Osteocyte (in vitro differentiated cells): Measurements from ENCODE around the gene FAM217B. TPM values are rescaled to one million over a fixed set of nuclear protein-coding genes. Genes with fewer than 3 reads are reported as not detected.

Experiments
- DNase-seq: peaks from one replicate; pipeline ENCODE4 v3.0.0; 2021; ENCODE audit warnings: mixed read lengths; ENCODE audit not compliant: unreplicated experiment; ENCODE audit errors: extremely low spot score
- H3K27ac Mint-ChIP-seq: one replicate; pipeline ENCODE4 v1.8.0; 2021; ENCODE audit warnings: mild to moderate bottlenecking, mixed read lengths; ENCODE audit not compliant: unreplicated experiment
- H3K27me3 Mint-ChIP-seq: one replicate; pipeline ENCODE4 v1.8.0; 2021; ENCODE audit warnings: mixed read lengths; ENCODE audit not compliant: unreplicated experiment
- H3K36me3 Mint-ChIP-seq: one replicate; pipeline ENCODE4 v1.8.0; 2021; ENCODE audit warnings: mixed read lengths; ENCODE audit not compliant: unreplicated experiment
- H3K4me1 Mint-ChIP-seq: one replicate; pipeline ENCODE4 v1.8.0; 2021; ENCODE audit warnings: mixed read lengths; ENCODE audit not compliant: unreplicated experiment
- H3K4me3 Mint-ChIP-seq: one replicate; pipeline ENCODE4 v1.8.0; 2021; ENCODE audit warnings: mild to moderate bottlenecking, moderate library complexity, mixed read lengths; ENCODE audit not compliant: unreplicated experiment
- H3K9me3 Mint-ChIP-seq: one replicate; pipeline ENCODE4 v1.8.0; 2021; ENCODE audit warnings: mixed read lengths; ENCODE audit not compliant: unreplicated experiment
- total RNA-seq: library from RNA; stranded (reverse); gene quantifications from 2 replicates; pipeline ENCODE4 v1.2.1, GENCODE V29; 2021
- TF ChIP-seq, protein P1 (sequence below): fragments of 200-600 bp; sonication (generic); IDR thresholded peaks from 2 replicates; pipeline ENCODE4 v1.5.0; 2021; ENCODE audit warnings: antibody characterized with exemption, mild to moderate bottlenecking, moderate library complexity

The FAM217B gene
- total RNA-seq, 1 donor from 2014 or later = 17.7 TPM

DNA sequence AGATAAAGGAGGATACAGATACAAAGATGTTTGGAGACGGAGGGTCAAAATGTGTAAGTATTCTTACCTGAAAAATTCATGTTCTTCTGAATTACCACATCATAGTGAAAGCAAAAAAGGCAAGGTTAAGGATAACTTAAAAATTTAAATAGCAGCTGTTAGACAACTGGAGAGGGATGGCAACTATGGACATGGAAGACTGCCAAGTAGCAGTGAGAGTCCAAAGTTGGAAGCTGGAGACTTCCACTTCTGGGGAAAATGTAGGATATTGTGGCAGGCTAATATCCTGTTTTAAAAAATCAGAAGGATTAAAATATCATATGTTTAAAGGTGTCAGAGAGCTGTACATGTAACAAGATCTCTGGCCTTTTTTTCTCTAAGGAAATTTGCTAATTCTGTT lies 36.6 kb upstream of the FAM217B start:
- no peak for DNase-seq
- Mint-ChIP-seq H3K27me3 (peaks cover 2% of the 10 kb centered on the region), H3K4me3 (no peak overlapping the region), H3K4me1 (no peaks in the 10 kb centered on the region), H3K36me3 (no peaks in the 10 kb centered on the region), H3K9me3 (no peaks in the 10 kb centered on the region), H3K27ac (no peak overlapping the region)
- TF ChIP-seq, protein P1, sequence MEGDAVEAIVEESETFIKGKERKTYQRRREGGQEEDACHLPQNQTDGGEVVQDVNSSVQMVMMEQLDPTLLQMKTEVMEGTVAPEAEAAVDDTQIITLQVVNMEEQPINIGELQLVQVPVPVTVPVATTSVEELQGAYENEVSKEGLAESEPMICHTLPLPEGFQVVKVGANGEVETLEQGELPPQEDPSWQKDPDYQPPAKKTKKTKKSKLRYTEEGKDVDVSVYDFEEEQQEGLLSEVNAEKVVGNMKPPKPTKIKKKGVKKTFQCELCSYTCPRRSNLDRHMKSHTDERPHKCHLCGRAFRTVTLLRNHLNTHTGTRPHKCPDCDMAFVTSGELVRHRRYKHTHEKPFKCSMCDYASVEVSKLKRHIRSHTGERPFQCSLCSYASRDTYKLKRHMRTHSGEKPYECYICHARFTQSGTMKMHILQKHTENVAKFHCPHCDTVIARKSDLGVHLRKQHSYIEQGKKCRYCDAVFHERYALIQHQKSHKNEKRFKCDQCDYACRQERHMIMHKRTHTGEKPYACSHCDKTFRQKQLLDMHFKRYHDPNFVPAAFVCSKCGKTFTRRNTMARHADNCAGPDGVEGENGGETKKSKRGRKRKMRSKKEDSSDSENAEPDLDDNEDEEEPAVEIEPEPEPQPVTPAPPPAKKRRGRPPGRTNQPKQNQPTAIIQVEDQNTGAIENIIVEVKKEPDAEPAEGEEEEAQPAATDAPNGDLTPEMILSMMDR = no peak

DNA sequence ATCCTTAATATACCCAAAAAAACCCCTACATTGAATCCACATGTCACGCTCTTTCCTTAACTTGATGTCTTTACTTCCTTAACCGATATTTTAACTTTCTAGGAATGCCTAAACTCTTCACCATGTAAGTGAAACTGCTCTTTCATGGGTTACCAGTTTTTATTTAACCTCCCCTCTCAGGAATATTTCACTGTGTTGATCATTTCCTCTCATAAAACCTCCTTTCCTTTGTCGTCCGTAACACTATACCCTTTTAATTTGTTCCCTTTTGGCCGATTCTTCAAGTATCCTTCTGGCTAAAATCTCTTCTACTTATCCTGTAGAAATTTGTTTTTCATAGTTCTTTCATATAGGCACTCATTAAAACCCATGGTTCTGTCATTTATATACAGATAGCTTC lies 31.3 kb upstream of the FAM217B start:
- H3K9me3 Mint-ChIP-seq = no peaks in the 10 kb centered on the region
- DNase-seq = no peak
- no peak overlapping the region for H3K4me3 Mint-ChIP-seq
- no peaks in the 10 kb centered on the region for H3K36me3 Mint-ChIP-seq
- no peak overlapping the region for H3K27ac Mint-ChIP-seq
- H3K4me1 Mint-ChIP-seq = no peaks in the 10 kb centered on the region
- peaks cover 6% of the 10 kb centered on the region for H3K27me3 Mint-ChIP-seq
- TF ChIP-seq, protein P1 = no peak

DNA sequence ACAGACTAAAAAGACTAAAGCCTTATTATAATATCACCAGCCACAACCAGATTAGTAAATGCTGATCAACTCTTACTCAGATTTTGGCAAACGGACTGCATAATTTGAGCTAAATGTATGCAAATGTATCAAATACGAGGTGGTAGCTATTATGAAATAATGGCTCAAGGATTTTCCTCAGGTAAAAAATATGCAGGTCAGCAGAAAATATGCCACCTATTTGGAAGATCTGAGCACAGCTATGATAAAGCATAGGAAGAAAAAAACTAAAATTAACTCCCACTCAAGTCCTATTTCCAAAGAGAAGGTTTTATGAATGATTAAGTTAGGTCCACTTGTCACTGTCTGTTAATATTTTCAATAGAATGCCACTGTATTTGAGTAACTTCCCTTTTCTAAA lies 29.1 kb upstream of the FAM217B start:
- Mint-ChIP-seq H3K4me3 (no peak overlapping the region), H3K4me1 (no peaks in the 10 kb centered on the region), H3K36me3 (no peaks in the 10 kb centered on the region), H3K27ac (no peak overlapping the region), H3K27me3 (peaks cover 5% of the 10 kb centered on the region), H3K9me3 (no peaks in the 10 kb centered on the region)
- TF ChIP-seq, protein P1 = no peak
- DNase-seq = no peak

DNA sequence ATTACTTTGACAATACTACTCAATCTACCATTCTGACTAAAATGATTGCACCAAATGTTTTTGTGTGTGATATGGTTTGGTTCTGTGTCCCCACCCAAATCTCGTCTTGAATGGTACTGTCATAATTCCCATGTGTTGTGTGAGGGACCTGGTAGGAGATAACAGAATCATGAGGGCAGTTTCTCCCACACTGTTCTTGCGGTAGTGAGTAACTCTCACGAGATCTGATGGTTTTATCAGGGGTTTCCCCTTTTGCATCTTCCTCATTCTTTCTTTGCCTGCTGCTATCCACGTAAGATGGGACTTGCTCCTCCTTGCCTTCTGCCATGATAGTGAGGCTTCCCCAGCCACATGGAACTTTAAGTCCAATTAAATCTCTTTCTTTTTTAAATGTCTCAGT lies 27.6 kb upstream of the FAM217B start:
- Mint-ChIP-seq H3K36me3 (no peaks in the 10 kb centered on the region), H3K27ac (no peak overlapping the region), H3K4me3 (no peak overlapping the region), H3K9me3 (no peaks in the 10 kb centered on the region), H3K27me3 (peaks cover 4% of the 10 kb centered on the region), H3K4me1 (no peaks in the 10 kb centered on the region)
- TF ChIP-seq, protein P1 = no peak
- DNase-seq = no peak

DNA sequence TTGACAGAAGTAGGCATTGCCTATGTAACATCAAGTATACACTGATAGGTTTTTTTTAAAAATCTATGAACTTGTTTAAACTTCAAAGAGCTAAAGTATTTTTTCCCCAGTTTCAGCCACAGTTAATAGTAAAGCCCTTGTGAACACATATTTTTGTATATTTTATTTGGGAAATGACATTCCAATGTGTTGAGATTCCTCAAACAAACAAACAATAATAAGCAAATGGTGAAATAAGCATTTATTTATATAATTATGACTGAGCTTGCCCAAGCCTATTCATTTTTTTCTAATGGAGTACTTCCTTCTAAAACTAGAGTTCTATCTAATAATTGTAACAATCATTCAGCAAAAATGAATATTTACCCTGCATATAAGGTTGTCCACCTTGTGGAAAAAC lies 19.2 kb upstream of the FAM217B start:
- no peaks in the 10 kb centered on the region for H3K9me3 Mint-ChIP-seq
- peaks cover 11% of the 10 kb centered on the region for H3K4me1 Mint-ChIP-seq
- TF ChIP-seq, protein P1 = no peak
- peaks cover 4% of the 10 kb centered on the region for H3K27me3 Mint-ChIP-seq
- H3K36me3 Mint-ChIP-seq = no peaks in the 10 kb centered on the region
- DNase-seq = no peak
- H3K27ac Mint-ChIP-seq = no peak overlapping the region
- no peak overlapping the region for H3K4me3 Mint-ChIP-seq
